SIG-M5 treated with dmso at 0.1 percent for 504 hours (cell line): ENCODE measurements around the gene DCAF15.
"Not testable (repeated sequence)": the region's sequence is repeated elsewhere in the genome, so short reads cannot be mapped to it uniquely, and the experiment has no call there.

Experiments used
- DNase-seq: peaks from one replicate; lab custom pipeline; 2025; ENCODE audit not compliant: unreplicated experiment; lab: John Stamatoyannopoulos, UW

DCAF15 gene

DNA sequence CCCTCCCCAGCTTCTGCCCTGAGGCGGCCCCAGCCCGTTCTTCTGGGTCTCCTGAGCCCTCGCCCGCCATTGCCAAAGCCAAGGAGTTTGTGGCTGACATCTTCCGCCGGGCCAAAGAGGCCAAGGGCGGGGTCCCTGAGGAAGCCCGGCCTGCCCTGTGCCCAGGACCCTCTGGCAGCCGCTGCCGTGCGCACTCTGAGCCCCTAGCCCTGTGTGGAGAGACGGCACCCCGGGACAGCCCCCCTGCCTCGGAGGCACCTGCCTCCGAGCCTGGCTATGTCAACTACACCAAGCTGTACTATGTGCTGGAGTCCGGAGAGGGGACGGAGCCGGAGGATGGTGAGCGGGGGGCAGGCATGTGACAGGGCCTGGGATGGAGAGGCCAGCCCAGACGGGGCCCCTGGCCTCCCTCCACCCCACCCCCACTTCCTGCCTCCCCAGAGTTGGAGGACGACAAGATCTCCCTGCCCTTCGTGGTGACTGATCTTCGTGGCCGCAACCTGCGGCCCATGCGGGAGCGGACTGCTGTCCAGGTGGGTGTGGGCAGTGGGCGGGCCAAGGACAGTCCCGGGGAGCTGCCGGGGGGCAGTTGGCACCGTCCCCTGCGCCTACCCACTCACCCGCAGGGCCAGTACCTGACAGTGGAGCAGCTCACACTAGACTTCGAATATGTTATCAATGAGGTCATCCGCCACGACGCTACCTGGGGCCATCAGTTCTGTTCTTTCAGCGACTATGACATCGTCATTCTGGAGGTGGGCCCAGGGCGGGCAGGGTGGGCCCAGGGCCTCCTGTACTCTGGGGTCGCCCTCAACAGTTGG, 7.0 kb downstream of the DCAF15 start:
- no peak for DNase-seq

DNA sequence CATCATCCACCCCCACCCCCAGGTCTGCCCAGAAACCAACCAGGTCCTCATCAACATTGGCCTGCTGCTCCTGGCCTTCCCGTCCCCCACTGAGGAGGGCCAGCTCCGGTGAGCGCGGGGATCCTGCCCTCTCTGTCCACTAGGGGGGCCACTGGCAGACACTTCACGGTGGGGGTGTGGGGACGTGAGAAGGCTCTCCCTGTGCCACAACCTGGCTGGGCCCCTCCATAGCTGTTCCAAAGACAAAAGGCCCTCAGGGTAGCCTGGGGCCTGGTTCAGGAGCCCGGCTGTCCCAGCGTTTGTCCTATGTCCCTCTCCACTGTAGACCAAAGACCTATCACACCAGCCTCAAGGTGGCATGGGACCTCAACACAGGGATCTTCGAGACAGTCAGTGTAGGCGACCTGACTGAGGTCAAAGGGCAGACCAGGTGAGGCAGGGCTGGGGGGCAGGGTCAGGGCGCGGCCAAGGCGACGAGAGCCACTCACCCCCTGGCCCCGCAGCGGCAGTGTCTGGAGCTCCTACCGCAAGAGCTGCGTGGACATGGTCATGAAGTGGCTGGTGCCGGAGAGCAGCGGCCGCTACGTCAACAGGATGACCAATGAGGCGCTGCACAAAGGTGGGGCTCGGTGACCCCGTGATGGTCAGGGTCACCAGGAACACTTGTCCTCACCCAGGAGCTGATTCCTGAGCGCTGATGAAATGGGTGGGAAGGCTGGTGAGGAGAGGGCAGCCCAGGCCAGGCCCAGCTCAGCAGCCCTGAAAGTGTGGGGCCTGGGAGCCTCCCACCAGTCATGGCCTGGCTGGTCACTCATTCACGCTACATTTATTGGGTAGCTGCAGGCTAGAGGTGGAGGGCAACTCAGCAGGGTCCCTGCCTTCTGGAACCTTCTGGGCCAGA, 7.9 kb downstream of the DCAF15 start:
- no peak for DNase-seq

DNA sequence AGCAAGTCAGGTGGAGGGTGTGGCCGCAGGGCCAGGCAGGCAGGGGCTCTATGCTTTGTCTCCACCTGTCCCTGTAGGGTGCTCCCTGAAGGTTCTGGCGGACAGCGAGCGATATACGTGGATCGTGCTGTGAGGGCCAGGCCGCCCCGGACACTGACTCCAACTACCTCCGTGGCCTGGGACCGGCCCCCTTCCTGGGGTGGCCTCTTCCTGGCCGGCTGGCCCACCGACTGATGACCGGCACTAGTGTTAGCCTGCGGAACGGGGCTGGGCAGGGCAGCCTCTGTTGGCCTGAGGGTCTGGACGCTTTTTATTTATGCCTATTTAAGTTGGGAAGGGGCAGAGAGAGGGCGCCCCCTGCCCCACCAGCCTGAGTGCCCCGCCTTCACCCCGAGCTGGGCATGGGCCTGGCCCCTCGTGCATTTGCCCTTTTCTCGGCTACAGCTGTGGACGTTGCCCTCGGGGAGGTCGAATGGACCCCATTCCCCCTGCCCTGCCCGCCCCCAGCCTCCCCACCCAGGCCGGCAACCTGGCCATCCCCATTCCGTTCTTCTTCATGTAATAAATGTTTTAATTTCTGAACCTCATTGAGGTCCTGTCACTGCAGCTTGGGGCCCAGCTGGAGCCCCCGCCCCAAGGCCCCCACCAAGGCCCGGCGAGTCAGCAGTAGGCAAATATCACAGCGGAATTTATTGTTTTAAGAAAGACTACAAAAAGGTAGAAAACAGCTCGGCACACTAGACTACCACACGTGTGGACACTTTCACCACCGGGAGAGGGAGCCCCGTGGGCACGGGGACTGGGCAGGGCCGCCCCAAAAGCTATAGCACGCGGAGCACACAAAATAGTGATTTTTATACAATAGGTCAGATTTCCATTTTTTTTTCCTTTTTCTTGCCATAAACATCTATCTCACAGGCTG, 8.8 kb downstream of the DCAF15 start:
- DNase-seq = no peak

DNA sequence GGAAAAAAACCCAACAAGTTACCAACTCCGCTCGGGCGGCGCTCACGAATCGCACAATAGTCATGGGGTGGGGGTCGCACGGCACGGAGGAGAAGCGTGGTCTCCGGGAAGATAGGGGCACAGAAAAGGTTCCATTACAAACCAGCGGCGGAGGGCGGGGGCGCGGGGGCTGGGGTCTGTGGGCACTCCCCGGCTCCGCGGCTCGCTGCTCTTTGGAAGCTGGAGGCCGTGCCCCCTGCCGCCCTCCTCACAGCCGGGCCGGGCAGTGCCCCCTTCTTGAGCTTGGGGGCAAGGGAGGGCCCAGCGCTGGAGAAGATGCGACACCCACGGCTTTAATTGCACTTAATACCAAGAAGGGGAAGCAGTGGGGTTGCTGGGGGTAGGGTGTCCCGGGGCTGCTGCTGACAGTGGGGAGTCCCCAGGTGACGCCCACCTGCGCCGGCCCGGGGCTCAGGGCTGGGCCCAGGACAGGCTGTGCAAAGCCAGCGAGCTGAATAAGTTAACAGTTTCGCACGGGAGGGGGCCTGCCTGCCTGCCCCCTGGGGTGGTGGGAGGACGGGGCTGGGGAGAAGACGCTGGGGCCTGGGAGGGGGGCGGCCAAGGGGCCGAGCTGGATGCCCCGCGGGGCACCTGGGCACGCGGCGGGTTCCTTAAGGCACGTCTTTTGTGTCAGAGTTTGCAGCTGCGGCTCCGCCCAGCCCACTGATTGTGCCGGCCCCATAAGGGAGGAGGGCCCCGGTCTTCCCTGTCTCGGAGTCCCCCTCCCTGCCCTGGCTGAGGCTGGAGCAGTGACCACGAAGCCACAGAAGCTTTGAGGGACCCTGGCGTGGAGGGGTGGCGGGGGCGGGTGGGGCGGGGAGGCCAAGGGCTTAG, 9.8 kb downstream of the DCAF15 start:
- DNase-seq = no peak

DNA sequence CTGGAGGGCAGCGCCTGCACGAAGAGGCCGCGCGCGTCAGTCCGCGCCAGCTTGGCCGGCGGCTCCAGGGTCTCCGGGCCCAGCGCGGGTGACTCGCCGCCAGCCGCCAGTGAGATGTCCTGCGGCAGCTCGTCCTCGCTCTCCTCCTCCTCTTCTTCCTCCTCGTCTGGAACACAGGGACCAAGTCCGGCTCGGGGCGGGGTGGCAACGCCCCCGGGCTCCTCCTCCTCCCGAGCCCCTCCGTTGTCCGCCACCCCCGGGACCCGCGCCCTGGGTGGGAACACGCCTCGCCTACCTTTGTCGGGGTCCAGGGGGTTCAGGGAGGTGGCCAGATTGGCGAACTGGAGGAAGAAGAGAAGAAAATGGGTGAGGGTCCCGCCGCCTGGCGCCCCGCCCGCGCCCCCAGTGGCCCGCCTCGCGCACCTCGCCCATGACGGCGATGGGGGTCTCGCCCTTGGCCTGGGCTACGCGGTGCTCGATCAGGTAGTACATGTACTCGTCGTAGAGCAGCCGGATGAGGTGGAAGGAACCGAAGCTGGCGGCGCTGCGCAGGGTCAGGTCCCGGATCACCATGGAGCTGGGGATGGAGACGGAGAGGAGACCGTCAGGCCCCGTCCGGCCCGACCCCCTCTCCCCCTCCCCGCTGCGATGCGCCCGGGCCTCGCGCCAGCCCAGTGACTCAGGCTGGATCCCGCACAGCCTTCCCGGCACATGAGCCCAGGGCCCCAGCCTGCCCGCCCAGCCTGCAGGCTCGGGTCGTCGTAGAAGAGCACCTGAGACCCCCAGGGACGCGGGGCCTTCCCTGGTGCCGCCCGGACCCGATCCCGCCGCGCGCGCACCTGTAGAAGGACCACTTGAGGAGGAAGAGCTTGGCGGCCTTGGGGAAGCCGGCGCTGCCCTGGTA, 10.6 kb downstream of the DCAF15 start:
- DNase-seq = no peak

DNA sequence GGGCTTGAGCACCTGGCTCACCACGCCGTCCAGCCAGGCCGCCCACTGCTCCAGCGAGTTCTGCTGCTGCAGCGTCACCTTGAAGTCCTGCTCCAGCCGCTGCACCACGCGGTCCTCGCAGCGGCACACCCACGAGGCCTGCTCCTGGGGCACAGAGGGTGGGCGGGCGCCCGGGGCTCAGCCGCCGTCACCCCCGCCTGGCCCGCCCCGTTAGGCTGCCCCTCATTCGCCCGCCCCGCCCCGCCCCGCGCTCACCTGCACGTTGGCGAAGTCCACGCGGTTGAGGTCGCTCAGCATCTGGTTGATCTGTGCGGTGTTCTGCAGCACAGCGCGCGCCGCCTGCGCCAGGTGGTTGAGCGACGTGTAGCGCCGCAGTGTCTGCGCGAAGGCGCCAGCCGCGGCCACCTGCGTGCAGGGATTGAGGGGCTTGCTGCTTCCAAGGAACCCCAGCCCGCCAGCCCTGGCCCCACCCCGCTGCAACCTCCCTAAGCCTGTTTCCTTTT, 11.3 kb downstream of the DCAF15 start:
- no peak for DNase-seq

DNA sequence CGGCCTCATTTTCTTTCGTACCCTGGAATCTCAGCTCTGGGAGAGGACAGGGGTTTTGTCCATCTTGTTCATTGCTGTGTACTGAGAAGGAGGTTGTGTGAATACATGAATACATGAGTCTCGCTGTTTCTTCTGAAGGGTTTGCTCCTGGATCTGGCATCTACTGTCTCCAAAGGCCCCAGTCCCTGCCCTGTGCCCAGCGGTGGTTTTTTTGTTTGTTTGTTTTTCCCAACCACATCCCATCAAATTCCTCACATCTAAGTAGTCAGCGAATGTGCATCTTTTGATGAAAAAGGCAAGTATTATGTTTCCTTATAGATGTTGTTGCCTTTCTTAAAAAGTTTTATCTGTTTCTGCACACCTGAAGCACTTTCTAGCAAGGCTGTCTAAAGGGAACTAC, 12.5 kb downstream of the DCAF15 start:
- DNase-seq = no peak

DNA sequence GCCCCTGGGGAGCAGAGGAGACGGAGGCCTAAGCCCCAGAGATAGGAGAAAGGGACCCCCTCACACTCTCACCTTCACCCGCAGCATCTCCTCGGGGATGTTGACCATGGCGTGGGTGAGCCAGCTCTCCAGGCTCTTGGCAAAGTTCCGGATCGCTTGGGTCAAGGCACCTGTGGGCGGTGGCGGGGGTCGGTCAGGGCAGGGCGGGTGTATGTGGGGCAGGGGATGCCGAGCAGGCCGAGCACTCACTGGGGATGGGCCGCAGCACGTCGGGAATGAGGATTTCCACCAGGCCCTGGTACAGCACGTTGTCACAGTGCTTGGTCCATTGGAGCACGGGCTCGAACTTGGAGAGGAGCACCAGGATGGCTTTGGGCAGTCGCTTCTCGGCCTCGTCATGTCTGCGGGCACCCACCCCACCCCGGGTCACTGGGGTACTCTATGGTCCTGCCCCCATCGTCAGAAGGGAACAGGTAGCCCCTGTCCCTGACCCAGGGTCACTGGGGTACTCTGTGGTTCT, 13.1 kb downstream of the DCAF15 start:
- DNase-seq = no peak

DNA sequence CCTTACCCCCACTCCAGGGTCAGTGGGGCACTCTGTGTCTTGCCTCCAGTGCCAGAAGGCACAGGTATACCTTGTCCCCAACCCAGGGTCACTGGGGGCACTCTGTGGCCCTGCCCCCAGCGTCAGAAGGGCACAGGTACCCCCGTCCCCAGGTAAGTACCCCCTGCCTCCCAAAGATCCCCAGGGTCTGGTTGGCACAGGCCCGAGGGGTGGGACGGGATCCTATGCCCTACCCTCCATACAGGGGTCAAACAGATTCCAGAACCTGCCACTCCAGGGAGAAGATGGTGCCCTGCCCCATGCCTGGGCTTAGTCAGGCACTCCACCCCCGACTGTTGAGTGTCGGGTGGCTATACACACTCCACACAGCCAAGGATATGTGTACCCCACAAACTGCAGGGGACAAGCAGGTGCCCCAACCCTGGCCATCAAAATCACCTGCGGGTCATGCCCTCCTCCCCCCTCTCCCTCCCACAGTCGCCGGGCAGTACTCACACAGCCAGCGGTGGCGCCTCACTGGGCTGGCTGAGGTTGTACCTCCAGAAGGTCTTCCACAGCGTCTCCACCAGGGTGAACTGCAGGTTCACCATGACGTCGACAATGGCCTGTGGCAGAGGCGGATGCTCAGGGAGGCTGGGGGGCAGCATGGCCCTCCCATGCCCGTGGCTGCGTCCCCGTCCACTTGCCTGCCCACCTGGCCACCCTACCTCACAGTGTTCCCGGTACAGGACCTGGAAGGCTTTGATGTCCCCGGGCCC, 13.8 kb downstream of the DCAF15 start:
- DNase-seq = no peak

DNA sequence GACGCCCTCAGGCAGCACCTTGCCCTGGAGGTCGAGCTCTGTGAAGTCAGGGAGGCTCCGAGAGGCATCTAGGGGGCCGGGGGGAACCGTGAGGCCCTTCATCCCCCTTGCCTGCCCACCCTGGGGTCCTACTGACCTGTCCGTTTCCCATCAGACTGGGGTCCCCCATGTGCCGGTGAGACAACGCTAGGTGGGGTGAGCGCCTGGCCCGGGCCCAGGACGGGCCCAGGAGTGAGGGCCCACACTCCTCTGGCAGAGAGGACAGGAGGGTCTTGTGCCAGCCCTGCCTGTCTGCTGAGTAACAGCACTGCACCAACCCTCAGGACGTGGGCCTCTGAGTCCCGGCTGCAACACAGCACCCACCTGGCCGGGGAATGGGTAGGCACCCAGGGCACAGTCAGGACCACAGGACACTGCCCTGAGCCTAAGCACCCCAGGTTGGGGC, 14.4 kb downstream of the DCAF15 start:
- no peak for DNase-seq

DNA sequence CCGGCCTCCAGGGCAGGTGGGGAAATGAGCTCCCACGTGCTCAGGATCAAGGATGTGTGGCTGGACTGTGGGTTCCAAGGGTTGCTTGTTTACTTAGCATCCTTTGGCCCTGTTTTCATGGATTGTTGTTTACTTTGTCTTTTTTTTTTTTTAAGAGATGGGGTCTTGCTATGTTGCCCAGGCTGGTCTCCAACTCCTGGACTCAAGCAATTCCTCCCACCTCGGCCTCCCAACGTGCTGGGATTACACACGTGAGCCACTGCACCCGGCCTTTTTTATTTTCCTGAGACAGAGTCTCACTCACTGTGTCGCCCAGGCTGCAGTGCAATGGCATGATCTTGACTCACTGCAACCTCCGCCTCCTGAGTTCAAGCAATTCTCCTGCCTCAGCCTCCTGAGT, 14.9 kb downstream of the DCAF15 start:
- DNase-seq = not testable (repeated sequence)

DNA sequence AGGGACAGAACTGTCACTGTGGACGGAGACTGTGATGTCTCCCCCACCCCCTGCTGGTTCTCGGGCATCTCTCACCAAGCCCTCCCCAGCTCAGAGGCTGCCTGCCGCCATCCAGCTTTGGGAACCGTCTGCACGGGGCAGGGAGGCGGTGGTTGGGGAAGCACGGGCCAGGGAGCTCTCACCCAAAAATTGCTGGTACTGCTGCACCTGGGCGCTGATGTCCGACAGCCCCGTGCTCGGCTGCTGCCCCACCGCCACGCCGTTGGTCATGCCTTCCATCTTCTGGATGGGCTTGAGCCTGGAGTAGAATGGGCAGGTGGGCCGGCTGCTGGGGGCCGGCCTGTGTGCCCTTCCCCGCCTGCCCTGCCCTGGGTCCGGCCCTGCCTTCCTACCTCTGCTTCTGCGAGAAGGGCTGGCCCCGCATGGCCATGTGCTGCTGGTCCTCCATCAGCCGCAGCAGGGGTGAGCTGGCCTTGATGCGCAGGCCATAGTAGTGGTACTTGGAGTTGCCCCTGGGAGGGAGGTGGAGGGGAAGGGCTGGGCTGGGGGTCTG, 16.1 kb downstream of the DCAF15 start:
- no peak for DNase-seq

DNA sequence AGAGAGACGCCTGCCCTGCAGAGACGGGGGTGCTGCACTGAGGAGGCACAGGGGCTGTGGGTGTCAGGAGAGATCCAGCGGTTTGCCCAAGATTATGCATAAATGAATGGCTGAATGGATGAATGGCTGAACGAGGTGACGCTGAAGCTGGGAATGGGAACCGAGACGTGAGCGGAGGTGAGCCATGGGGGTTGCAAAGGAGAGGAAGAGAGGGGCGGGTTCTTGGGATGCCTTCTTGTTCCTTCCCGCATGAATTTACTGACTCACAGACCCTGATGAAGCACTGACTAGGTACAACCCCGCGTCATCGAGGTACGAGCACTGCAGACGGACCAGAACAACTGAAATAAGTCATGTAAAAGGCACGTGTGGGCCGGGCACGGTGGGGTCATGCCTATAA, 16.7 kb downstream of the DCAF15 start:
- no peak for DNase-seq

DNA sequence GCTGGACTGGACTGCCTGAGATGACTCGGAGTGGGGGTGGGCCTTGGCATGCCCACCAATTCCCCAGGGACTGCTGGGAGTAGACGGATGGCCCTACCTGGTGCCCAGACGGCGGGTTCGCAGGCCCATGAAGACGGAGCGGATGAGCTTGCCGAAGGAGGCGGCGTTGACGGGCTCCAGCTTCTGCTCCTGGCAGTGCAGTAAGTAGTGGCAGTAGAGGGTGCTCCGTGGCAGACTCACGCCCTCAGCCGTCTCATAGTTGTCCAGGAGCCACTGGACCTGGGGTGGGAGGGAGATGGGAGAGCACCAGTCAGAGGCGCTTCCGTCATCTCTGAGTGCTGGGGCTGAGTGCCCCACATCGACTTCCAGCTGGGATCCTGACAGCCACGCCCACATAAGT, 17.6 kb downstream of the DCAF15 start:
- DNase-seq = no peak

DNA sequence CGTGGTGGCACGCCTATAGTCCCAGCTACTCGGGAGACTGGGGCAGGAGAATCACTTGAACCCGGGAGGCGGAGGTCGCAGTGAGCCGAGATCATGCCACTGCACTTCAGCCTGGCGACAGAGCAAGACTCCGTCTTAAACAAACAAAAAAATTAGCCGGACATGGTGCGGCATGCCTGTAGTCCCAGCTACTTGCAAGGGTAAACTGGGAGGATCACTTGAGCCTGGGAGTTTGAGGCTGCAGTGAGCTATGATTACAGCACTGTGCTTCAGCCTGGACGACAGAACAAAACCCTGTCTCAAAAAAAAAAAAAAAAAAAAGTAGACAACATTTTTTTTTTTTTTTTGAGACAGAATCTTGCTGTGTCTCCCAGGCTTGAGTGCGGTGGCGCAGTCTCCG, 19.6 kb downstream of the DCAF15 start:
- DNase-seq = not testable (repeated sequence)

DNA sequence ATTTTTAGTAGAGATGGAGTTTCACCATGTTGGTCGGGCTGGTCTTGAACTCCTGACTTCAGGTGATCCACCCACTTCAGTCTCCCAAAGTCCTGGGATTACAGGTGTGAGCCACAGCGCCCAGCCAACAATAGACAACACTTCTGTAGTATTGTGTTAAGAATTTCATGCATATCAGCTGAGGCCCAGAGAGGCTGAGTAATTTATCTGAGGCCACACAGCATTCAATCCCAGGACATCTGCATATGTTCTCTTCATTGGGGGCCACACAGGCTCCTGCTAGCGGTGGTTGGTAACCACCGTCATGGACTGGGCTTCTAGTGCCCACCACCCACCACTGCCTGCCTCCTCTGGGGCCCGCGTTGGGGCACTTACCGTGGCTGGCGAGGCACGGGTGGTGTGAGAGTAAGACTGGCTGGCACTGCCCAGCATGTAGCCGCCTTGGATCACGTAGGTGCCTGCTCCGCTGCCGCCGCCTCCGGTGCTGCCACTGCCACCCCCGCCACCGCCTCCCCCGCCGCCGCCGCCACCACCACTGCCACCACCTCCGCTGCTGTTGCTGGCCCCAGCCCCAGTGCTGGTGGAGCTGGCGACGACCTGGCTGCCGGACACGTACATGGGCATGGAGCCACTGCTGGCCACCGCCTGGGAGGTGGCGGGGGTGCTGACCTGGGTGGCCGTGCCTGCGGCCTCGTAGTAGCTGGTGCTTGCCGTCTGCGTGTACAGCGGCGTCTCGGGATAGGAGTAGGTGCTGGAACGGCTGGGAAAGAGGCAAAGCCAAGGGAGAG, 20.3 kb downstream of the DCAF15 start:
- DNase-seq = no peak

DNA sequence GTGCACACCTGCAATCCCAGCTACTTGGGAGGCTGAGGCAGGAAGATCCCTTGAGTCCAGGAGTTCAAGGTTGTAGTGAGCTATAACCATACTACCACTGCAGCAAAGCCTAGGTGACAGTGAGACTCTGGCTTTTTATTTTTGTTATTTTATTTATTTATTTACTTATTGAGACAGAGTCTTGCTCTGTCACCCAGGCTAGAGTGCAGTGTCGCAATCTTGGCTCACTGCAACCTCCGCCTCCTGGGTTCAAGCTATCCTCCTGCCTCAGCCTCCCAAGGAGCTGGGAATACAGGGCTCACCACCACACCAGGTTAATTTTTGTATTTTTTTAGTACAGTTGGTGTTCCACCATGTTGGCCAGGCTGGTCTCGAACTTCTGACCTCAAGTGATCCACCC, 21.2 kb downstream of the DCAF15 start:
- not testable (repeated sequence) for DNase-seq
